ENCODE measurements around the gene GTF2F1.

DNA sequence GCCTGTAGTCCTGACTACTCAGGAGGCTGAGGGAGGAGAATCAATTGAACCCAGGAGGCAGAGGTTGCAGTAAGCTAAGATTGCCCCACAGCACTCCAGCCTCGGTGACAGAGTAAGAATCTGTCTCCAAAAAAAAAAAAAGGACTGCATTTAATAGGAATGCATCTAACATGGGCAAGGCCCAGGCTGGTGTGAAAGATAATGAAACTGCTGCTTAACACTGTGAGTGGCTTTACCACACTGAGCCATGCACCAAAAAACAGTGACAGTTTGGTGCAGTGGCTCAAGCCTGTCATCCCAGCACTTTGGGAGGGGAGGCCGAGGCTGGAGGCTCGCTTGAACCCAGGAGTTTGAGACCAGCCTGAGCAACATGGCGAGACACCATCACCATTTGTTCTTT lies 8.6 kb downstream of the GTF2F1 start:
- no peak for TF ChIP-seq POLR2AphosphoS5 (IDR thresholded peaks at IDR 0.05)
- TF ChIP-seq, protein P1, sequence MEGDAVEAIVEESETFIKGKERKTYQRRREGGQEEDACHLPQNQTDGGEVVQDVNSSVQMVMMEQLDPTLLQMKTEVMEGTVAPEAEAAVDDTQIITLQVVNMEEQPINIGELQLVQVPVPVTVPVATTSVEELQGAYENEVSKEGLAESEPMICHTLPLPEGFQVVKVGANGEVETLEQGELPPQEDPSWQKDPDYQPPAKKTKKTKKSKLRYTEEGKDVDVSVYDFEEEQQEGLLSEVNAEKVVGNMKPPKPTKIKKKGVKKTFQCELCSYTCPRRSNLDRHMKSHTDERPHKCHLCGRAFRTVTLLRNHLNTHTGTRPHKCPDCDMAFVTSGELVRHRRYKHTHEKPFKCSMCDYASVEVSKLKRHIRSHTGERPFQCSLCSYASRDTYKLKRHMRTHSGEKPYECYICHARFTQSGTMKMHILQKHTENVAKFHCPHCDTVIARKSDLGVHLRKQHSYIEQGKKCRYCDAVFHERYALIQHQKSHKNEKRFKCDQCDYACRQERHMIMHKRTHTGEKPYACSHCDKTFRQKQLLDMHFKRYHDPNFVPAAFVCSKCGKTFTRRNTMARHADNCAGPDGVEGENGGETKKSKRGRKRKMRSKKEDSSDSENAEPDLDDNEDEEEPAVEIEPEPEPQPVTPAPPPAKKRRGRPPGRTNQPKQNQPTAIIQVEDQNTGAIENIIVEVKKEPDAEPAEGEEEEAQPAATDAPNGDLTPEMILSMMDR (IDR thresholded peaks at IDR 0.05), result no peak

Data from suprapubic skin (tissue), 3 donors.